ENCODE data around the gene VWA3B.
A peak's percentile ranks its signal among the peaks of the same experiment; 100 is the strongest.
"Not testable (repeated sequence)": the region's sequence is repeated elsewhere in the genome, so short reads cannot be mapped to it uniquely, and the experiment has no call there.

The VWA3B gene

DNA sequence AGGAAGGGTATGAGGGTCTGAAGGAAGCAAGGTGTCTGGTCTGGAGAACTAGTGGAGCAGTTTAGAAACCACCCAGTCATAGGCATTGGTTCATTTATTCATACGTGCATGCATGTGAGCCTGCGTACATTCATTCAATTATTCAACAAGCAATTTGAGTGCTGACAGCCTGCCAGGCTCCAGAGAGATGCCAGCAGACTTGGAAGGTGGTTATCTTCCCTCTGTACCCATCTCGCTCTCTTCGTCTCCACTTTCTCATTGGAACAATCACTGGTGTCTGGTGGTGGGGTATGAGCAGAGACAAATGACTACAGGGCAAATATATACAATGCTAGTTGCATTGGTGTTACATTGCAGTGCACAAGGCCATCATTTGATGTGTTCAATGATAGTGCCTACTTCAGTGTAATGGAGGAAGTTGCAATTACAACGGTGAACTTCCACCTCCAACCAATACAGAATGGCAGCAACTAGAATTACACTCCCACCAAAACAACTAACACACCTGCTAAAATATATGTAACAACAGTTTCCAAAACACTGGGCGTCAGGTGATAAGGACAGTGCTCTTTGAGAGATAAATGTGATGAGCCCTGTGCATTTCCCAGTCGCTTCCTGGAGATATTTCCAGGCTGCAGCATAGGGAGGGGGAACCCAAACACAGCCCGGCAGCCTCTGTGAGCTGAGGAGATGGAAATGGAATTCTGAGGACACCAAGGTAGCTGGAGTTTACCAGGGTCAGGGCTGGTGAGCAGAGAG lies 226.7 kb downstream of the VWA3B start:
- no peak for DNase-seq (ENCODE audit: low read depth in 2 of 2)
- TF ChIP-seq, protein P1, sequence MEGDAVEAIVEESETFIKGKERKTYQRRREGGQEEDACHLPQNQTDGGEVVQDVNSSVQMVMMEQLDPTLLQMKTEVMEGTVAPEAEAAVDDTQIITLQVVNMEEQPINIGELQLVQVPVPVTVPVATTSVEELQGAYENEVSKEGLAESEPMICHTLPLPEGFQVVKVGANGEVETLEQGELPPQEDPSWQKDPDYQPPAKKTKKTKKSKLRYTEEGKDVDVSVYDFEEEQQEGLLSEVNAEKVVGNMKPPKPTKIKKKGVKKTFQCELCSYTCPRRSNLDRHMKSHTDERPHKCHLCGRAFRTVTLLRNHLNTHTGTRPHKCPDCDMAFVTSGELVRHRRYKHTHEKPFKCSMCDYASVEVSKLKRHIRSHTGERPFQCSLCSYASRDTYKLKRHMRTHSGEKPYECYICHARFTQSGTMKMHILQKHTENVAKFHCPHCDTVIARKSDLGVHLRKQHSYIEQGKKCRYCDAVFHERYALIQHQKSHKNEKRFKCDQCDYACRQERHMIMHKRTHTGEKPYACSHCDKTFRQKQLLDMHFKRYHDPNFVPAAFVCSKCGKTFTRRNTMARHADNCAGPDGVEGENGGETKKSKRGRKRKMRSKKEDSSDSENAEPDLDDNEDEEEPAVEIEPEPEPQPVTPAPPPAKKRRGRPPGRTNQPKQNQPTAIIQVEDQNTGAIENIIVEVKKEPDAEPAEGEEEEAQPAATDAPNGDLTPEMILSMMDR (IDR thresholded peaks at IDR 0.05; ENCODE audit: low read depth, low read length): no peak
- H3K4me3 ChIP-seq (replicated peaks in 1 of 2; ENCODE audit: low read depth in 2 of 2, low read length in 2 of 2): no peak overlapping the region

GRCh38 chr2:98314251-98314650 lies 227.3 kb downstream of the VWA3B start:
- no peak overlapping the region for H3K4me3 ChIP-seq (replicated peaks in 1 of 2; ENCODE audit: low read depth in 2 of 2, low read length in 2 of 2)
- TF ChIP-seq, protein P1 (IDR thresholded peaks at IDR 0.05; ENCODE audit: low read depth, low read length): no peak
- DNase-seq (ENCODE audit: low read depth in 2 of 2): no peak

DNA sequence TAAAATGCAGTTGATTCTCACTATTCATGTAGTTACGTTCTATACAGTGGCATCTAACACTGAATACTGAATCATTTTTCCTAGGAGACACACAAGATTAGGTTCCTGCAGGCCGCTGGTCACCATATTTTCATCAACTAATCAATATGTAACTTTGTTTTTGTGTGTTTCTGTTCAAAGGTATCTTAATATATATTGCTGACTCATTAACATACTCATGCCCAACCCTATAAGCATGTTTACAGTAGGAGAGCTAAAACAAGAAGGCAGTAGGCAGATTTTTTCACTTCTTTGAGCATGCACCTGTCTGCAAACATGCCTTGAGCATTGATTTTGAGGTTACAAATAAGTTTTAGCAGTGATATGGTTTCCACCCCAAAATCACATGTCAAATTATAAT lies 229.0 kb downstream of the VWA3B start:
- no peak overlapping the region for H3K4me3 ChIP-seq (replicated peaks in 1 of 2; ENCODE audit: low read depth in 2 of 2, low read length in 2 of 2)
- TF ChIP-seq, protein P1 (IDR thresholded peaks at IDR 0.05; ENCODE audit: low read depth, low read length): no peak
- no peak for DNase-seq (ENCODE audit: low read depth in 2 of 2)

GRCh38 chr2:98317214-98317613 lies 230.2 kb downstream of the VWA3B start:
- no peak for DNase-seq (ENCODE audit: low read depth in 2 of 2)
- H3K4me3 ChIP-seq (replicated peaks in 1 of 2; ENCODE audit: low read depth in 2 of 2, low read length in 2 of 2): no peak overlapping the region
- TF ChIP-seq, protein P1 (IDR thresholded peaks at IDR 0.05; ENCODE audit: low read depth, low read length): no peak

DNA sequence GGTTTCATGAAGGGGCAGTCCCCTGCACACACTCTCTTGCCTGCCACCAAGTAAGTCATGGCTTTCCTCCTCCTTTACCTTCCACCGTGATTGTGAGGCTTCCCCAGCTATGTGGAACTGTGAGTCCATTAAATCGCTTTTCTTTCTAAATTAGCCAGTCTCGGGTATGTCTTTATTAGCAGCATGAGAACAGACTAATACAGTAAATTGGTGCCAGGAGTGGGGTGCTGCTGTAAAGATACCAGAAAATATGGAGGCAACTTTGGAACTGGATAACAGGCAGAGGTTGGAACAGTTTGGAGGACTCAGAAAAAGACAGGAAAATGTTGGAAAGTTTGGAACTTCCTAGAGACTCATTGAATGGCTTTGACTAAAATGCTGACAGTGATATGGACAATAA lies 233.2 kb downstream of the VWA3B start:
- DNase-seq (ENCODE audit: low read depth in 2 of 2); H3K4me3 ChIP-seq (replicated peaks in 1 of 2; ENCODE audit: low read depth in 2 of 2, low read length in 2 of 2): not testable (repeated sequence)

DNA sequence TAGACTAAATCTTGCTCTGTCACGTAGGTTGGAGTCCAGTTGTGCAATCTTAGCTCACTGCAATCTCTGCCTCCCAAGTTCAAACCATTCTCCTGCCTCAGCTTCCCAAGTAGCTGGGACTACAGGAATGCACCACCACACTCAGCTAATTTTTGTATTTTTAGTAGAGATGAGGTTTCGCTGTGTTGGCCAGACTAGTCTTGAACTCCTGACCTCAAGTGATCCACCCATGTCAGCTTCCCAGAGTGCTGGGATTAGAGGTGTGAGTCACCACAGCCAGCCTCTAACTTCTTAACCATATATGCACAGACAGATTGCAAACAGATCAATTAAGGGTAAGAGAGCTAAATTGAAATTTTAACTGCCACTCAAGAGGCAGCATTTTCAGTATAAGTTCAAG lies 237.2 kb downstream of the VWA3B start:
- DNase-seq (ENCODE audit: low read depth in 2 of 2): peak in 1 of 2 donors; percentile 54
- TF ChIP-seq, protein P1 (IDR thresholded peaks at IDR 0.05; ENCODE audit: low read depth, low read length): no peak
- H3K4me3 ChIP-seq (replicated peaks in 1 of 2; ENCODE audit: low read depth in 2 of 2, low read length in 2 of 2): no peak overlapping the region

DNA sequence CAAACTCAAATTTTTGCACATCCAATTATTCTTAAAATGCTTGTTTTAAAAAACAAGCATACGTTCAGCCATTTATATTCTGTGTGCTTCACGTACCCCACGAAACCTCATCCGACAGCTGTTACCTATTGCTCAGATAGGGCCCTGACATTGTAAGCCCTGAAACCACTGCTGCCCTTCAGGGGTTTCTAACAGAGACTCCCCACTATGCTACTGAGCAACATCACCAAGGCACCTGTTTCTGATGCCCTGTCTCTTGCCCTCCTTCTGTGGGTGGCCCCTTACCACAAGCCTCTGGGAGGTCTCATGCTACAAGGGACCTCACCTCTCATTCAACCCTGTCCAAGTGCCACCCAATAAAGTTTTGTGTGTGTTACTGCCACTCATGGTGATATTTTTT lies 240.8 kb downstream of the VWA3B start:
- TF ChIP-seq, protein P1 (IDR thresholded peaks at IDR 0.05; ENCODE audit: low read depth, low read length): no peak
- H3K4me3 ChIP-seq (replicated peaks in 1 of 2; ENCODE audit: low read depth in 2 of 2, low read length in 2 of 2): no peak overlapping the region
- no peak for DNase-seq (ENCODE audit: low read depth in 2 of 2)
